IPS-15b (cell line): ENCODE results near the gene EID3.

Source experiments
- H3K27me3 ChIP-seq: one replicate; pipeline ENCODE4 v1.6.1; 2013; ENCODE audit warnings: low read length; ENCODE audit not compliant: control insufficient read depth, insufficient read depth
- H3K36me3 ChIP-seq: one replicate; pipeline ENCODE4 v1.6.1; 2013; ENCODE audit warnings: low read length; ENCODE audit not compliant: control insufficient read depth, insufficient read depth
- H3K4me1 ChIP-seq: one replicate; pipeline ENCODE4 v1.6.1; 2013; ENCODE audit warnings: mild to moderate bottlenecking, low read length; ENCODE audit not compliant: control insufficient read depth, insufficient read depth
- H3K4me3 ChIP-seq: one replicate; pipeline ENCODE4 v1.5.1; 2013; ENCODE audit warnings: low read depth, low read length
- H3K9ac ChIP-seq: one replicate; pipeline ENCODE4 v1.6.1; 2013; ENCODE audit warnings: low read depth, mild to moderate bottlenecking, low read length
- H3K9me3 ChIP-seq: one replicate; pipeline ENCODE4 v1.6.1; 2013; ENCODE audit warnings: mild to moderate bottlenecking, low read length; ENCODE audit not compliant: control insufficient read depth, insufficient read depth

EID3 gene

DNA sequence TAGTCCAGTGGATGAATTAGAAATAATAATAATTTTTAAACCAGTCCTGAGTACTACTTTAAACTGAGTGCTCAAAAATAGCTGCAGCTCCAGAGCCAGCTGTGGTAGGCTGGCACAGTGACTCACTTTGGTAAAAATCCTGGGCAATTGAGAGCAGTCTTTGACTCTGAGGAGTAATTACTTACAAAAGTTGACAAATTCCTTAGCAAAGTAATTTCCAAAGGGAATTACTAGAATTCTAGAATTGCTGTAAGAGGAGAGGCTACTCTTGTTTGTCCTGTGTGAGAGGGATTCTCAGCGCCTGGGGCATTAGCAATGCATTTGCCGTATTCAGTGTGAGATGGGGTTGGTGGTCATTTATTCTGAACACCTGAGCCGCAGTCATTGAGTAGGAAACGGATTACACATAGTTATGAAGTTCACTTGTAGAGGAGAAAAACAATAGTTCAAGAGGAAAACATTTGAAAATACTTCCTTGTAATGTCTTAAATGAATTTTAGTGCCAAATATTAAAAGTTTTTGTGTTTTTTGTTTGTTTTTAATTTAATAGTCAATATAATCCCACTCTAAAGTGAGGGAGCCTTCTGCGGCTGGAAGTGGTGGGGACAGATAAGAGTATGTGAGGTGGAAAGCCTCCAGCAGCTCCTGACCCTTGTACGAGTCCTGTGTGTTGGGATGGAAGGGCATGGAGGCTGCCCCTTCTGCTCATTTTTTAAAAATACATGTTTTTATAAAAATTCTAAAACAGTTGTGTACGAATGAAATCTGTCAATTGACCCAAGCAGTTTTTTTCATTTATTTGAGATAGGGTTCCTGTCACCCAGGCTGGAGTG, 41.9 kb downstream of the EID3 start:
- no peaks in the 10 kb centered on the region for H3K4me1 ChIP-seq
- peaks cover 21% of the 10 kb centered on the region for H3K36me3 ChIP-seq
- no peak overlapping the region for H3K9ac ChIP-seq
- no peak overlapping the region for H3K4me3 ChIP-seq
- no peaks in the 10 kb centered on the region for H3K9me3 ChIP-seq
- H3K27me3 ChIP-seq = no peaks in the 10 kb centered on the region

DNA sequence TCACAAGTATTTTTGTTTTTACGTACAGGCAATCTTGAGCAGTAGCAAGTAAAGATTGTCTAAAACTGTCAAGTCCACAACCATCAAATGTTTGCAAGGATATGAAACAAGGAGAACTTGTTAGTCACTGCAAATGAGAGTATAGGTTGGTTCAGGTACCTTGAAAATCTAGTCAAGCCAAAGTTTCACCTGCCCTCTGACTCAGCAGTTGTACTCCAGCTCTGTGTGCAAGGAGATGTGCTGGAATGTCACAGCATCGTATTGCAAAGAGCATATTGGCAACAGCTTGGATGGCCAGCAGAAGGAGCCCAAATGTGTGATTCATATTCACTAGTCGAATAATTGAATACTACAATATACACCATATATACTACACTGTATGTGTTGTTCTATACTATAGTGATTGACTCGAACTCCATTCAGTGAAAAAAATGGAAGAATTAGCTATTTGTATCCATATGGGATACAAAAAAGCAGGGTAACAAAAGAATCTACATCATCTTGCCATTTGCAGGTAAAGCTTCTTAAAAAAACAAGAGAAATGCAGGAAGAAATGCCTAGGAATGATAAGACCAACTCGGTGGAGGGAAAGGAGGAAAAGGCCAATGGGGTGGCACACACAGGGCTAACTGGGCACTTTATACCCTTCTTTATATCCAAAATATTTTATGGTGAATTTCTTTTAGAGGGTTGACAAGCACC, 44.0 kb downstream of the EID3 start:
- H3K36me3 ChIP-seq = peaks cover 9% of the 10 kb centered on the region
- peaks cover 11% of the 10 kb centered on the region for H3K4me1 ChIP-seq
- H3K4me3 ChIP-seq = no peak overlapping the region
- no peaks in the 10 kb centered on the region for H3K27me3 ChIP-seq
- H3K9ac ChIP-seq = no peak overlapping the region
- H3K9me3 ChIP-seq = no peaks in the 10 kb centered on the region

DNA sequence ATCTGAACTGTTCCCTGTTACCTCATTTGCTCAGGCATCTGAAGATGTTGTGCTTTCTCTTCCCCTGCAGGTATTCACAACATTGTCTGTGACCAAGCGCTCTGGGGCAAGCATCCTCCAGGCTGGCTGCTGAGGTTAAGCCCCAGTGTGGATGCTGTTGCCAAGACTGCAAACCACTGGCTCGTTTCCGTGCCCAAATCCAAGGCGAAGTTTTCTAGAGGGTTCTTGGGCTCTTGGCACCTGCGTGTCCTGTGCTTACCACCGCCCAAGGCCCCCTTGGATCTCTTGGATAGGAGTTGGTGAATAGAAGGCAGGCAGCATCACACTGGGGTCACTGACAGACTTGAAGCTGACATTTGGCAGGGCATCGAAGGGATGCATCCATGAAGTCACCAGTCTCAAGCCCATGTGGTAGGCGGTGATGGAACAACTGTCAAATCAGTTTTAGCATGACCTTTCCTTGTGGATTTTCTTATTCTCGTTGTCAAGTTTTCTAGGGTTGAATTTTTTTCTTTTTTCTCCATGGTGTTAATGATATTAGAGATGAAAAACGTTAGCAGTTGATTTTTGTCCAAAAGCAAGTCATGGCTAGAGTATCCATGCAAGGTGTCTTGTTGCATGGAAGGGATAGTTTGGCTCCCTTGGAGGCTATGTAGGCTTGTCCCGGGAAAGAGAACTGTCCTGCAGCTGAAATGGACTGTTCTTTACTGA, 44.9 kb downstream of the EID3 start:
- H3K9me3 ChIP-seq = no peaks in the 10 kb centered on the region
- H3K27me3 ChIP-seq = no peaks in the 10 kb centered on the region
- H3K36me3 ChIP-seq = peaks cover under 1% of the 10 kb centered on the region
- no peak overlapping the region for H3K4me3 ChIP-seq
- H3K4me1 ChIP-seq = peaks cover 11% of the 10 kb centered on the region
- H3K9ac ChIP-seq = no peak overlapping the region

DNA sequence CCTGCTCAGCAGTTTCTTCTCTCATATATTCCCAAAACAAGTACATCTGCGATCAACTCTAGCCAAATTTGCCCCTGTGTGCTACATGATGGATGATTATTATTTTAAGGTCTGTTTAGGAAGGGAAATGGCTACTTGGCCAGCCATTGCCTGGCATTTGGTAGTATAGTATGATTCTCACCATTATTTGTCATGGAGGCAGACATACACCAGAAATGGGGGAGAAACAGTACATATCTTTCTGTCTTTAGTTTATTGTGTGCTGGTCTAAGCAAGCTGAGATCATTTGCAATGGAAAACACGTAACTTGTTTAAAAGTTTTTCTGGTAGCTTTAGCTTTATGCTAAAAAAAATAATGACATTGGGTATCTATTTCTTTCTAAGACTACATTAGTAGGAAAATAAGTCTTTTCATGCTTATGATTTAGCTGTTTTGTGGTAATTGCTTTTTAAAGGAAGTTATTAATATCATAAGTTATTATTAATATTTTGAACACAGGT, 45.5 kb downstream of the EID3 start:
- H3K36me3 ChIP-seq = no peaks in the 10 kb centered on the region
- H3K4me1 ChIP-seq = peaks cover 11% of the 10 kb centered on the region

DNA sequence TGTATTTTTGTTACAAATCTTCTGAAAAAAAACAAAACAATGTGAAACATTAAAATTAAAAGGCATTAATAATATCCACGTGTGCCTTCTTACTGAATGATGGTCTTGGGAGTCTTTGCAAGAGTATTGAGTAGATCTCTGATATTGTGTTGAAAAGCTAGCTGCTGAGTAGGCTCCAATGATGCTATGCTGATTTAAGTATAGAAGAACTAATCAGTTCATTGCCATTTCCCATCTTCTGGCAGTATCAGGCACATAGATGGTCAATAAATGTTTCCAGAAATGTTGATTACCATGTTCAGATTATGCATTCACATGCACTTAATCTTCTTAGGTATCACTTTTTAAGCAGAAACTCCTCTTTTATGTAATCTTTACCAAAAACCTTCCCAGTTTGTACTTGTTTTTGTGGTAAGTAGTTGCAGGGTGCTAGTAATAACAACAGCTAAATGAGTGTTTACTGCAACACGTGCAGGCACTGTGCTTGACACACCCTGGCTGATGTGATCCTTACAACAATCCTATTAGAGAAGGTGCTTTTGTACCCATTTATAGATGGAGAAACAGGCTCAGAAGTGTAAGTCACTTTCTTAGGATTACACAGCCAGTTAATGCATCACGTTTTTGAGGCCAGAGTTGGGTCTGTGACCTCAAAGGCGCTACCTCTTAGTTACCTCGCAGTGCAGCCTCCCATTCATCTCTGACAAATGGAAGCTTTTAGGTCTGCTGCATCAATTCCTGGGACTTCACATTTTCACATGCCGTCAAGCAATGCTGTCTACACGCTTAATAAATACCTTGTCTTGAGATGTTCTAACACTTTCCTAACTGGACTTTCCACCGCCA, 46.9 kb downstream of the EID3 start:
- Histone ChIP-seq H3K9ac (no peak overlapping the region), H3K4me1 (peaks cover 11% of the 10 kb centered on the region), H3K9me3 (no peaks in the 10 kb centered on the region), H3K27me3 (no peaks in the 10 kb centered on the region), H3K36me3 (no peaks in the 10 kb centered on the region), H3K4me3 (no peak overlapping the region)

More for the DNA sequence above, 45.5 kb downstream of the EID3 start:
- Histone ChIP-seq H3K9ac (no peak overlapping the region), H3K4me3 (no peak overlapping the region), H3K27me3 (no peaks in the 10 kb centered on the region), H3K9me3 (no peaks in the 10 kb centered on the region)

DNA sequence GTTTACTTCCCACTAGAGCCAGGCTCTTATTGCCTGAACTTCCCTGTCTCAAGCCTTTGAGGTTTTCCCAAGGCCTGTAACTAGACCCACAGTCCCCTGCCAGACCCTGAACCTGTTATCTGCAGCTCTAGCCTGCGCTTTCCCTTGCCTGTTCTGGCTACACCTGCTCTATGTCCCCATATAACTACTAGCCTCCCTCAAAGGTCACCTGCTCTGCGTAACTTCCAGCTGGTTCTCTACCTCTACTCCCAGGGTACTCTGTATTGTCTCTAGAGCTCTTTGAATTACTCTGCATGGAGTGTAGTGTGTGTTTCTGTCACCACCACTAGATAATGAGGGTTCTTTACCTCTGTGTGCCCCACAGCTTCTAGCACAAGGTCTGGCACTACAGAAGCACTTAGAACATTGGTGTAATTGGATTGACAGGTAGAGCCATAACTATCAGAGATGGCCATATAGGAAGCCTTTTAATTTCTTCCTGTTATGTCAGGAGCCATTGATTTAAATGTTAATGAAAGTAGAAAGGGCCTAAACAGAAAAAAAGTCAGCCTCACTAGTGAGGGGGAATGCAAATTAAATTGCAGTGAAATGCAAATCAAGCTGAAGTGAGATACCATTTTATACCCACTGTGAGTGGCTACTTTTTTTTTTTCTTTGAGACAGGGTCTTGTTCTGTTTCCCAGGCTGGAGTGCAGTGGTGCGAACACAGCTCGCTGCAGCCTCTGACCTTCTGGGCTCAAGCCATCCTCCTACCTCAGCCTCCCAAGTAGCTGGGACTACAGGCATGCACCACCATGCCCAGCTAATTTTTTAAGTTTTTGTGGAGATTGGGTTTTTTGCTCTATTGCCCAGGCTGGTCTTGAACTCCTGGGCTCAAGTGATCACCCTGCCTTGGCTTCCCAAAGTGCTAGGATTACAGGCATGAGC, 47.8 kb downstream of the EID3 start:
- Histone ChIP-seq H3K36me3 (no peaks in the 10 kb centered on the region), H3K9me3 (no peaks in the 10 kb centered on the region), H3K4me1 (peaks cover 11% of the 10 kb centered on the region)

DNA sequence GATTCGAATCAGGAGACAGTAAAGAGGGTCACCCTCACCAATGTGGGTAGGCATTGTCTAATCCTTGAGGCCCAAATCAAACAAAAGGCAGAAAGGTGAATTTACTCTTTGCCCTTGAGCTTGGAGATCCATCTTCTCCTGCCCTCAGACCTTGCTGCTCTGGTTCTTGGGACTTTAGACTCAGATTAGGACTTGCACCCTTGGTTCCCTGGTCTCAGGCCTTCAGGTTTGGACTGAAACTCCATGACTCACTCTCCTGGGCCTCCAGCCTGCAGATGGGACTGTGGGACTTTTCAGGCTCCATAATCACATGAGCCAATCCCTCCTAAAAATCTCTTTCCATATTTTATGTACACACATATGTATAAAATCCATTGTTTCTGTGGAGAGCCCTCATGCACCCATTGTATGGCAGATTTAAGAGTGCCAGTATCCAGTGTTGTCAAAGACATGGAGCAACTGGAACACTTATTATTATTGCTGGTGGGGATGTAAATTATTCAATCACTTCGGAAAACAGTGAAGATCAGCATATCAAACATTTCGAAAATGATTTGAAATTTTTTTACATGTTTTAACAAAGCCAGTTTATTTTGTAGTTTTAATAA, 48.7 kb downstream of the EID3 start:
- Histone ChIP-seq H3K36me3 (no peaks in the 10 kb centered on the region), H3K9ac (no peak overlapping the region), H3K4me3 (no peak overlapping the region), H3K4me1 (peaks cover 11% of the 10 kb centered on the region), H3K9me3 (no peaks in the 10 kb centered on the region), H3K27me3 (no peaks in the 10 kb centered on the region)

More for the DNA sequence above, 47.8 kb downstream of the EID3 start:
- Histone ChIP-seq H3K27me3 (no peaks in the 10 kb centered on the region), H3K4me3 (no peak overlapping the region), H3K9ac (no peak overlapping the region)

DNA sequence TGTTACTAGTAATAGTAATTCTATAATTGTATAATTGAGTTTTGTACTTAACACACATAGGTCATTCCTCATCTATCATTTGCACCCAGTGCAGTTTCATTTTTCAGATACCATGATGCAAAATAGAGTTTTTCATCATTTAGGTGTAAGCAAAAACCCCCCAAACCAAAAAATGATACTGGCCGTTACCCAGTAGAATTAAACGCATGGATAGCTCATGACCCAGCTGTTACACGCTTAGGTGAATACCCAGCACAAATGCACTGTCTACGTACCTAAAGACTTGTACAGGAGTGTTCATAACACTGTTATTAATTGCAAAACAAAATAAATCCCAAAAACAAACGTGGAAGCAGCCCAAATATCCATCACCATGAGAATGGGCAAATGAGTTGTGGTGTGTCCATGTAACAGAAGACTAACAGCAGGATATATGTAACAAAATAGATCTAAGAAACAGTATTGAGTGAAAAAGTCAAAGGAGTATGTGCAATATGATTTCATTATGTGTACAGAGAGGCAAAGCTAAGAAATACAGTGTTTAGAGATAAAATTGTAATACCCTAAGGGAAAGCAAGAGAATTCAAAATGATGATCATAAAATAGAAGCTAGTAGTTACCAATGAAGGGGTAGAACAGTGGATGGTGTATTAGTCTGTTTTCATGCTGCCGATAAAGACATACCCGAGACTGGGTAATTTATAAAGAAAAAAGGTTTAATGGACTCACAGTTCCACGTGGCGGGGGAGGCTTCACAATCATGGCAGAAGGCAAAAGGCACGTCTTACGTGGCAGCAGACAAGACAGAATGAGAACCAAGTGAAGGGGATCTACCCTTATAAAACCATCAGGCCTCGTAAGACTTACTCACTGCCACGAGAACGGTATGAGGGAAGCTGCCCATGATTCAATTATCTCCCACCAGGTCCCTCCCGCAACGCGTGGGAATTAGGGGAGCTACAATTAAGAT, 49.8 kb downstream of the EID3 start:
- Histone ChIP-seq H3K36me3 (no peaks in the 10 kb centered on the region), H3K9ac (no peak overlapping the region), H3K9me3 (no peaks in the 10 kb centered on the region), H3K27me3 (no peaks in the 10 kb centered on the region), H3K4me3 (no peak overlapping the region), H3K4me1 (peaks cover 11% of the 10 kb centered on the region)

DNA sequence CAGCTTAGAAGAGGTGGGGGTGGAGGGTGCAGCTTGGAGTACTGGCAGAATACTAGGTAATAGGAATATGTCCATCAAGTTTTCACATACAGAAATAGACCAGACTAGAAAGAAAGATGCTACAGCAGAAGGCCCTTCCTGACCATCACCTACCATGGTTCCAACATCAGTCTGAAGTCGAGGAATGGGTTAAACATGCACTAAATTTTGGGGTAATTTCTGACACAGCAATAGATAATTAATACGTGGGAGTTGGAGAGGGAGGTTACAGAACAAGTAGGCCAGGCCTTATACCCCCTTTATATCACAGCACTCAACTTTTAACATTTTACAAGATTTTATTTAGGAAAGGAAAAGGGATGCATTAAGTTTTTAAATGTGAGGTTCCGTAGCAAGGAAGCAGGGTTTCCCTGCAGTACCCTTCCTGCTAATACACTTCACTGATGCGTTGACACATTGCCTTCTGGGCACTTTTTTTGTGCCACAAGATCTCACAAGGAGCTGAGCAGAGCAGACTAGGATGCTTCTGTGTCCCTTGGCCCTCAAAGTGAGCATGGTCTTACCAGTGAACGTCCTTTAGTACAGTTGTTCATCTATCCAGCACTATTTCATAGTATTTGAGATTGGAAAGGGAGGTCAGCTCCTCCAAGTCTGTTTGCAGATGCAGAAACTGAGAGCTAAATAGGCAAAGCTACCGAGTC, 50.8 kb downstream of the EID3 start:
- Histone ChIP-seq H3K27me3 (no peaks in the 10 kb centered on the region), H3K36me3 (no peaks in the 10 kb centered on the region), H3K4me3 (no peak overlapping the region), H3K9me3 (no peaks in the 10 kb centered on the region), H3K9ac (no peak overlapping the region), H3K4me1 (peaks cover 11% of the 10 kb centered on the region)
